ENCODE results near the gene ANKRD28. TPM values are rescaled to one million over a fixed set of nuclear protein-coding genes. Genes with fewer than 3 reads are reported as not detected.
"Not testable (repeated sequence)": the region's sequence is repeated elsewhere in the genome, so short reads cannot be mapped to it uniquely, and the experiment has no call there.

Gene ANKRD28
- total and polyA plus RNA-seq, 5 donors: 3.8 to 14.3 (median 9.5) TPM

GRCh38 chr3:15794303-15794771 lies 3.4 kb downstream of the ANKRD28 start:
- Histone ChIP-seq H3K4me3 (ENCODE audit: low read length) (no peak overlapping the region), H3K9me3 (ENCODE audit: control insufficient read depth, low read length) (no peaks in the 10 kb centered on the region), H3K4me1 (ENCODE audit: control insufficient read depth, insufficient read depth, low read length) (no peaks in the 10 kb centered on the region), H3K27me3 (ENCODE audit: control insufficient read depth, insufficient read depth) (no peaks in the 10 kb centered on the region), H3K27ac (ENCODE audit: low read length) (no peak overlapping the region)
- intact Hi-C loops (cut with DNase I): no loop called here
- WGBS: 74% methylated on average over 3 of the region's 3 CpGs
- no peak for DNase-seq
- ATAC-seq: no peak

DNA sequence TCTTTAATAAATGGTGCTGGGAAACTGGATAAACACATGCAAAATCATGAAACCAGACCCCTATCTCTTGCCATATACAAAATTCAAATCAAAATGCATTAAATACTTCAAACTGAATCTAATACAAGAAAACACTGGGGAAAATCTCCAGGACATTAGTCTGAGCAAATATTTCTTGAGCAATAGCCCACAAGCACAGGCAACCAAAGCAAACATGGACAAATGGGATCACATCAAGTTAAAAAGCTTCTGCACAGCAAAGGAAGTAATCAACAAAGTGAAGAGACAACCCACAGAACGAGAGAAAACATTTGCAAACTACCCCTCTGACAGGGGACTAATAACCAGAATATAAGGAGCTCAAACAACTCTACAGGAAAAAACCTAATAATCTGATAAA lies 6.3 kb downstream of the ANKRD28 start:
- Histone ChIP-seq H3K4me3 (ENCODE audit: low read length) (no peak overlapping the region), H3K27ac (ENCODE audit: low read length) (no peak overlapping the region), H3K27me3 (ENCODE audit: control insufficient read depth, insufficient read depth) (no peaks in the 10 kb centered on the region), H3K4me1 (ENCODE audit: control insufficient read depth, insufficient read depth, low read length) (no peaks in the 10 kb centered on the region), H3K9me3 (ENCODE audit: control insufficient read depth, low read length) (no peaks in the 10 kb centered on the region)
- 80% methylated on average over 1 of the region's 1 CpG for WGBS
- DNase-seq (no peak), ATAC-seq (no peak)
- intact Hi-C loops (cut with DNase I): no loop called here

DNA sequence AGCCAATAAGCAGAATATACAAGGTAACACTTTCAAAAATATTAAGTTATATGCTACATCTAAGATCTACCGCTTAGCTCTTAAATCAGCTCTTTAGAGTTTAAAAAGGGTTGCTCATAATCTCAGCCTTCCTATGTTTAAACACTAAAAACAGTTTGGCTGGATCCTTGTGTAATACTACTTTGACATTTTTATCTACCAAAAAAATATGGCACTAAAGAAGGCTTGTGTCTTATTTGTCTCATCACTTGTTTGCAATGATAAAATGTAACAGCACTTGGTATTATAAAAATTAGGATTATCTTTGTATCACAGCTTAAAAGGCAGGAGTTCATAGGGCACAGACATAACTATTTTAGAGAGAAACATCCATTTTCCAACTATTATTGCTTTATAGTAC lies 9.8 kb downstream of the ANKRD28 start:
- H3K27ac ChIP-seq (ENCODE audit: low read length): no peak overlapping the region
- no peaks in the 10 kb centered on the region for H3K9me3 ChIP-seq (ENCODE audit: control insufficient read depth, low read length)
- no peaks in the 10 kb centered on the region for H3K4me1 ChIP-seq (ENCODE audit: control insufficient read depth, insufficient read depth, low read length)
- H3K4me3 ChIP-seq (ENCODE audit: low read length): no peak overlapping the region
- 100% methylated on average over 1 of the region's 1 CpG for WGBS
- ATAC-seq (no peak), DNase-seq (no peak)
- H3K27me3 ChIP-seq (ENCODE audit: control insufficient read depth, insufficient read depth): no peaks in the 10 kb centered on the region
- intact Hi-C loops (cut with DNase I): no loop called here

DNA sequence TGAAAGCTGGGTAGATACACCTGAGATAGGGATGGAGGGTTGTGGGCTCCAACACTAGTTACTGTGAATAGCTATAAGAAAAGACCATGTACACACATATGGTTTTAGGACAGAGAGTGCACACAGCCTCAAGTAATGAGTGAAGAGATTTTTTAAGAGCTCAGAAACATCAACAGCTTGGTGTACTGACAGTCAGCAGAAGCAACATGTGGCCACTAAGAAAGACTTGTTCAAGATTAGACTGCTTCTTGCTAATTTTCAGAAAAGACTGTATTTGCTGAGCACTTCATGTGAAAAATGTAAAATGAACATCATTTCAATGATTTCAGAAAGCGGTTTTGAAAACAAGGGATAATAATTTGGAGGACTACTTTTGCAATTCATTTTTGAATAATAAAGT lies 10.3 kb downstream of the ANKRD28 start:
- ATAC-seq (no peak), DNase-seq (no peak)
- intact Hi-C loops (cut with DNase I): no loop called here
- no peak overlapping the region for H3K27ac ChIP-seq (ENCODE audit: low read length)
- no peaks in the 10 kb centered on the region for H3K27me3 ChIP-seq (ENCODE audit: control insufficient read depth, insufficient read depth)
- H3K9me3 ChIP-seq (ENCODE audit: control insufficient read depth, low read length): no peaks in the 10 kb centered on the region
- no peak overlapping the region for H3K4me3 ChIP-seq (ENCODE audit: low read length)
- WGBS: 96% methylated on average over 1 of the region's 1 CpG
- H3K4me1 ChIP-seq (ENCODE audit: control insufficient read depth, insufficient read depth, low read length): no peaks in the 10 kb centered on the region

DNA sequence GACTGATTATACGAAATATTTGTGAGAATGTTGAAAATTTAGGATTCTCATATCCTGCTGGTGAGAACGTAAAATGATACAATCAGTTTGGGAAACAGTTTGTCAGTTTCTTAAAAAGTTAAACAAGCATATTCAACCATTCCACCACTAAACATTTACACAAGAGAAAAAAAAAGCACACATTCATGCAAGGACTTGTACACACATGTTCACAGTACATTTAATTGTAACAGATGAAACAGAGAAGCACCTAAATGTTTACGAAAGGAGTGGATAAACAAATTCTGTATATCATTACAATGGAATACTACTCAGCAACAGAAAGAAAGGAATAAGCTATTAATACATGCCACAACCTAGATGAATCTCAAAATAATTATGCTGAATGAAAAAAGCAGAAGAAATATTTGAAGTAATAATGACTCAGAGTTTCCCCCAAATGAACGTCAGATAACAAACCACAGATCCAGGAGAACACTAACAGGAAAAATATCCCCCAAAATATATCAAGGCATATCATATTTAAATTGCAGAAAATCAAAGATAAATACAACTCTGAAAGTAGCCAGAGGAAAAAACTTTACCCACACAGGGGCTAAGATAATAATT lies 14.3 kb downstream of the ANKRD28 start:
- ATAC-seq: no peak
- Histone ChIP-seq H3K4me1 (ENCODE audit: control insufficient read depth, insufficient read depth, low read length) (no peaks in the 10 kb centered on the region), H3K27ac (ENCODE audit: low read length) (no peak overlapping the region), H3K4me3 (ENCODE audit: low read length) (no peak overlapping the region), H3K27me3 (ENCODE audit: control insufficient read depth, insufficient read depth) (no peaks in the 10 kb centered on the region), H3K9me3 (ENCODE audit: control insufficient read depth, low read length) (no peaks in the 10 kb centered on the region)
- intact Hi-C loops (cut with DNase I): no loop called here
- no peak for DNase-seq
- 75% methylated on average over 4 of the region's 4 CpGs for WGBS

- DNase-seq (no peak), ATAC-seq (no peak)
- H3K9me3 ChIP-seq (ENCODE audit: control insufficient read depth, low read length): no peaks in the 10 kb centered on the region
- intact Hi-C loops (cut with DNase I): no loop called here
- no peak overlapping the region for H3K4me3 ChIP-seq (ENCODE audit: low read length)
- H3K4me1 ChIP-seq (ENCODE audit: control insufficient read depth, insufficient read depth, low read length): no peaks in the 10 kb centered on the region
- 95% methylated on average over 2 of the region's 2 CpGs for WGBS
- H3K27ac ChIP-seq (ENCODE audit: low read length): no peak overlapping the region
- no peaks in the 10 kb centered on the region for H3K27me3 ChIP-seq (ENCODE audit: control insufficient read depth, insufficient read depth)
These were observed 15.3 kb downstream of the ANKRD28 start for GRCh38 chr3:15782429-15782828.

DNA sequence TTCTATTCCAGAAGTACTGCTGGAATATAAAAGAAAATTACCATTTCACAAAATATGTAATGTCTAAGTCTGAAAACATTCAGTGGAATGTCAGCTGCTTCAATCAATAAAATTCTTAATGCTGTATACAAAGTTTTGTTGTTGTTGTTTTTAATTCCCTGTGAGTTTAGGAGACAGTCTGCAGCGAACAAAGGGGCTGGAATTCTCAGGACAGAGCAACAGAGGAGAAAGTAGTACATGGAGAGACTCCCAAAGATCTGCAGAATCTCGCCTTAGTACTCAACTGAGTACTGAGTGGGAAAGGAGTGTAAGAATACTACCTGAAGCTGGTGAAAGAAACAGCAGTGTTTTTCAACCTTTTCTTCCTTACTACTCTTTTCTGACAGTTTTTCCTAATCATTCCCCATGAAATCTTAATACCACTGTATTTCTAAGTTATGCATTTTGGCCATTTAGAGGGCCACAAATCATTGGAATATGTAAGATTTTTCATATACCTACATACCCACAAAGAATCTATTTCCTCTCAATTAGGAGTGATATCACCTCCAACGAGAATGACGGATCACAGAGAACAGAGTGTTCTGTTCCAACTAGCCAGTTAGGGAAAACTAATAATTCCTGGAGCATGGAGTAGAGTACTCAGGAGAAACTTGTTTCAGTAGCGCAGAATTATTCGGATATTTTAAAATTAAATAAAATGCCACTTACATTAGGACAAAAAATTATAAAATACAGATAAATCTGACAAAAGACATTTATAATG lies 16.0 kb downstream of the ANKRD28 start:
- WGBS: 84% methylated on average over 6 of the region's 6 CpGs
- H3K4me3 ChIP-seq (ENCODE audit: low read length): no peak overlapping the region
- H3K4me1 ChIP-seq (ENCODE audit: control insufficient read depth, insufficient read depth, low read length): no peaks in the 10 kb centered on the region
- no peak overlapping the region for H3K27ac ChIP-seq (ENCODE audit: low read length)
- no peaks in the 10 kb centered on the region for H3K27me3 ChIP-seq (ENCODE audit: control insufficient read depth, insufficient read depth)
- no peaks in the 10 kb centered on the region for H3K9me3 ChIP-seq (ENCODE audit: control insufficient read depth, low read length)
- ATAC-seq: peak in 1 of 2 donors; percentile 52
- no peak for DNase-seq
- intact Hi-C loops (cut with DNase I): no loop called here

DNA sequence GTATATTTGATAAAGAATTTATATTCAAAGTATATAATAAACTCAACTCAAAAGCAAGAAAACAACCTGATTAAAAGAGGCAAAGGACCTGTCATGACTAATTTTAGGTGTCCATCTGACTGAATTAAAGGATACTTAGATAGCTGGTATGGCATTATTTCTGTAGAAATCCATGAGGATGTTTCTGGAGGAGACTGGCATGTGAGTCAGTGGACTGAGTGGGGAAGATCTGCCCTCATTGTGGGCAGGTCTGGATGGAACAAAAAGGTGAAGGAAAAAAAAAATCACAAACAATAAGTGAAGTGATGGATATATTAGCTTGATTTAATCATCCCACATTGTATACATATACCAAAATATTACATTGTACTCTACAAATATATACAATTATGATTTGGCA lies 16.6 kb downstream of the ANKRD28 start:
- Histone ChIP-seq H3K27me3 (ENCODE audit: control insufficient read depth, insufficient read depth) (no peaks in the 10 kb centered on the region), H3K27ac (ENCODE audit: low read length) (no peak overlapping the region), H3K4me3 (ENCODE audit: low read length) (no peak overlapping the region), H3K9me3 (ENCODE audit: control insufficient read depth, low read length) (no peaks in the 10 kb centered on the region), H3K4me1 (ENCODE audit: control insufficient read depth, insufficient read depth, low read length) (no peaks in the 10 kb centered on the region)
- ATAC-seq (no peak), DNase-seq (no peak)
- intact Hi-C loops (cut with DNase I): no loop called here

GRCh38 chr3:15779111-15779510 lies 18.7 kb downstream of the ANKRD28 start:
- Histone ChIP-seq H3K27ac (ENCODE audit: low read length) (no peak overlapping the region), H3K4me1 (ENCODE audit: control insufficient read depth, insufficient read depth, low read length) (no peaks in the 10 kb centered on the region), H3K27me3 (ENCODE audit: control insufficient read depth, insufficient read depth) (no peaks in the 10 kb centered on the region), H3K4me3 (ENCODE audit: low read length) (no peak overlapping the region), H3K9me3 (ENCODE audit: control insufficient read depth, low read length) (no peaks in the 10 kb centered on the region)
- DNase-seq: no peak
- WGBS: 92% methylated on average over 1 of the region's 1 CpG
- ATAC-seq: no peak
- intact Hi-C loops (cut with DNase I): no loop called here

DNA sequence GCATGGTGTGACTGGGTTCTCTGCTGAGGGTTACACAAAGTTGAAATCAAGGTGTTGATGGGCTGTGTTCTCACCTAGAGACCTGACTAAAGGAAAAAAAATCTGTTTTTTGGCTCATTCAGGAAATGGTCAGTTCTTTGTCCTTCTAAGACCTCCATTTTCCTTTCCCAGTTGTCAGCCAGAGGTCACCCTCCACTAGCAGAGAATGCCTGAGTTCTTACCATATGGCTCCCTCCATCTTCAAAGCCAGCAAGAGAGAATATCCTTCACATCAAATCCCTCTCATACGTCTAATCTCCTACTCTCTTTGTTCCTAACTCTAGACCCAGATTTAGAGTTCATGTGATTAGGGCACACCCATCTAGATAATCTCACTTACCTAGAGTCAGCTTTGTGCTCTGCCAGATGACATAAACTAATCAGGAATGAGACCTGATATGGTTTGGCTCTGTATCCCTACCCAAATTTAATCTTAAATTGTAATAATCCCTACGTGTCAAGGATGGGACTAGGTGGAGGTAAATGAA lies 19.4 kb downstream of the ANKRD28 start:
- Histone ChIP-seq H3K9me3 (ENCODE audit: control insufficient read depth, low read length) (no peaks in the 10 kb centered on the region), H3K27me3 (ENCODE audit: control insufficient read depth, insufficient read depth) (no peaks in the 10 kb centered on the region), H3K4me1 (ENCODE audit: control insufficient read depth, insufficient read depth, low read length) (no peaks in the 10 kb centered on the region), H3K27ac (ENCODE audit: low read length) (no peak overlapping the region), H3K4me3 (ENCODE audit: low read length) (no peak overlapping the region)
- DNase-seq (no peak), ATAC-seq (no peak)
- intact Hi-C loops (cut with DNase I): no loop called here
- WGBS: 74% methylated on average over 2 of the region's 2 CpGs

- H3K9me3 ChIP-seq (ENCODE audit: control insufficient read depth, low read length); H3K27me3 ChIP-seq (ENCODE audit: control insufficient read depth, insufficient read depth); H3K27ac ChIP-seq (ENCODE audit: low read length); intact Hi-C loops (cut with DNase I); DNase-seq; H3K4me1 ChIP-seq (ENCODE audit: control insufficient read depth, insufficient read depth, low read length); ATAC-seq; H3K4me3 ChIP-seq (ENCODE audit: low read length): not testable (repeated sequence)
- 98% methylated on average over 6 of the region's 6 CpGs for WGBS
These were observed 22.7 kb downstream of the ANKRD28 start for GRCh38 chr3:15774931-15775560.

All from right cardiac atrium (tissue), 5 donors.